Stimulated activated CD4-positive, alpha-beta T cell treated with anti-CD3 and anti-CD28 coated beads, Interleukin-1b, Interleukin-23, amount 100 ng/mL, for 1 hour (primary cell): ENCODE results near the gene GFOD1.
"Not testable (repeated sequence)": the region's sequence is repeated elsewhere in the genome, so short reads cannot be mapped to it uniquely, and the experiment has no call there.

Experiments used
- DNase-seq, 2 donors: peaks; one replicate each; pipeline ENCODE4 v3.0.0-alpha.2; 2020; ENCODE audit warnings: low read depth in 2 of 2

The GFOD1 gene

GRCh38 chr6:13354331-13355042 lies 132.9 kb downstream of the GFOD1 start:
- DNase-seq: no peak

GRCh38 chr6:13352165-13352564 lies 135.2 kb downstream of the GFOD1 start:
- DNase-seq: no peak

- no peak for DNase-seq
These were observed 136.1 kb downstream of the GFOD1 start for GRCh38 chr6:13351271-13351670.

GRCh38 chr6:13349811-13350506 lies 137.4 kb downstream of the GFOD1 start:
- no peak for DNase-seq

GRCh38 chr6:13348334-13349113 lies 138.9 kb downstream of the GFOD1 start:
- DNase-seq: no peak

GRCh38 chr6:13346245-13346644 lies 141.2 kb downstream of the GFOD1 start:
- no peak for DNase-seq

GRCh38 chr6:13342414-13343019 lies 144.9 kb downstream of the GFOD1 start:
- no peak for DNase-seq

GRCh38 chr6:13339863-13340630 lies 147.4 kb downstream of the GFOD1 start:
- no peak for DNase-seq

- DNase-seq: no peak
These were observed 149.4 kb downstream of the GFOD1 start for GRCh38 chr6:13338038-13338437.

- peak; percentile 32 to 84 for DNase-seq
These were observed 150.8 kb downstream of the GFOD1 start for GRCh38 chr6:13336553-13336952.

GRCh38 chr6:13334953-13335352 lies 152.4 kb downstream of the GFOD1 start:
- DNase-seq: no peak

- DNase-seq: no peak
These were observed 155.1 kb downstream of the GFOD1 start for GRCh38 chr6:13332349-13332706.

GRCh38 chr6:13331516-13332348 lies 155.7 kb downstream of the GFOD1 start:
- DNase-seq: no peak

- DNase-seq: no peak
These were observed 158.6 kb downstream of the GFOD1 start for GRCh38 chr6:13328875-13329183.

GRCh38 chr6:13328076-13328874 lies 159.1 kb downstream of the GFOD1 start, which contains the start of gene TBC1D7:
TBC1D7 (minus strand) TSS chr6:13328537; CDS start chr6:13326898, 1,639 bp downstream.
- peak; percentile 82 to 89 for DNase-seq

- DNase-seq: no peak
These were observed 159.7 kb downstream of the GFOD1 start for GRCh38 chr6:13327691-13328075.

GRCh38 chr6:13326031-13326586 lies 161.3 kb downstream of the GFOD1 start:
- not testable (repeated sequence) for DNase-seq

GRCh38 chr6:13319891-13320564 lies 167.4 kb downstream of the GFOD1 start:
- no peak for DNase-seq

- no peak for DNase-seq
These were observed 168.6 kb downstream of the GFOD1 start for GRCh38 chr6:13318821-13319220.
